Left ventricle myocardium inferior (tissue), 1 donor: ENCODE measurements around the gene HAAO. TPM values are rescaled to one million over a fixed set of nuclear protein-coding genes. Genes with fewer than 3 reads are reported as not detected.

Experiments used
- DNase-seq: peaks from one replicate; pipeline ENCODE4 v3.0.0-alpha.2; 2020
- H3K27ac ChIP-seq: fragments of 200-600 bp; replicated peaks from 2 replicates; pipeline ENCODE4 v1.8.0; 2021
- H3K27me3 ChIP-seq: fragments of 200-600 bp; 2 replicates; pipeline ENCODE4 v1.8.0; 2021; ENCODE audit warnings: low read depth
- H3K36me3 ChIP-seq: fragments of 200-600 bp; 2 replicates; pipeline ENCODE4 v1.8.0; 2021
- H3K4me1 ChIP-seq: fragments of 200-600 bp; 2 replicates; pipeline ENCODE4 v1.8.0; 2021
- H3K4me3 ChIP-seq: fragments of 200-600 bp; 2 replicates; pipeline ENCODE4 v1.8.0; 2021; ENCODE audit warnings: mild to moderate bottlenecking, moderate library complexity
- H3K9me3 ChIP-seq: fragments of 200-600 bp; replicated peaks from 2 replicates; pipeline ENCODE4 v1.8.0; 2021
- intact Hi-C: fragments of 100-400 bp; cut with micrococcal nuclease; formaldehyde crosslinking; loops from one replicate; pipeline ENCODE4 v1.11.0; 2022
- total RNA-seq: library from RNA; stranded (reverse); fragmentation: NEBNext Ultra II Directional; extraction: Animal tissue kit (Norgen Biotek cat#: 25700); gene quantifications from one replicate; pipeline ENCODE4 v1.2.1, GENCODE V29; 2021
- TF ChIP-seq, protein P1 (sequence below): fragments of 200-600 bp; IDR thresholded peaks from 2 replicates; pipeline ENCODE4 v1.8.0; 2021; ENCODE audit warnings: antibody characterized with exemption, mild to moderate bottlenecking, borderline replicate concordance
- donor health status: DM: no; HTN: yes; CAD: no; lungs with severe emphysema.

HAAO gene
- total RNA-seq, 1 donor from 2014 or later: 2.3 TPM

DNA sequence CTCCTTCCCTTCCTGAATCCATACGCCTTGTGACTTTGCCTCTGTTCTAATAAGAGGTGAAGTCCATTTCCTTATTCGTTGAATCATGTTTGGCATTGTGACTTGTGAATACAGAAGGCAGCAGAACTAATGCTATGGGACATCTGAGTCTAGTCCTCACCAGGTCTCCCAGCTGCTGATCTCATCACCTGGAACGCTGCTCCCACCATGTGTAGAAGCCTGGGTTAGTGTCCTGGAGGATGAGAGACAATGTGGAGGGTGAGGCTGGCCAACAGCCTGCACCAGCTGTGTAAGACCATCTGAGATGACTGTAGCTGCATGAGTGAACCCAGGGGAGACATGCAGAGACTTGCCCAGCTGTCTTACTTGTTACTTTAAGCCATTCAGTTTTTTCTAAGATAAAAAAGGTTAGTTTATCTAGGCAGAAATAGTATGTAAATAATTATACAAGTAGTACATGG, 3.5 kb upstream of the HAAO start:
- Histone ChIP-seq H3K27me3 (peaks cover 26% of the 10 kb centered on the region), H3K4me3 (no peak overlapping the region), H3K4me1 (peaks cover 38% of the 10 kb centered on the region), H3K27ac (peak overlapping the region; percentile 91), H3K36me3 (no peaks in the 10 kb centered on the region), H3K9me3 (no peaks in the 10 kb centered on the region)
- intact Hi-C loops: no loop called here
- DNase-seq: peak; percentile 38
- TF ChIP-seq, protein P1, sequence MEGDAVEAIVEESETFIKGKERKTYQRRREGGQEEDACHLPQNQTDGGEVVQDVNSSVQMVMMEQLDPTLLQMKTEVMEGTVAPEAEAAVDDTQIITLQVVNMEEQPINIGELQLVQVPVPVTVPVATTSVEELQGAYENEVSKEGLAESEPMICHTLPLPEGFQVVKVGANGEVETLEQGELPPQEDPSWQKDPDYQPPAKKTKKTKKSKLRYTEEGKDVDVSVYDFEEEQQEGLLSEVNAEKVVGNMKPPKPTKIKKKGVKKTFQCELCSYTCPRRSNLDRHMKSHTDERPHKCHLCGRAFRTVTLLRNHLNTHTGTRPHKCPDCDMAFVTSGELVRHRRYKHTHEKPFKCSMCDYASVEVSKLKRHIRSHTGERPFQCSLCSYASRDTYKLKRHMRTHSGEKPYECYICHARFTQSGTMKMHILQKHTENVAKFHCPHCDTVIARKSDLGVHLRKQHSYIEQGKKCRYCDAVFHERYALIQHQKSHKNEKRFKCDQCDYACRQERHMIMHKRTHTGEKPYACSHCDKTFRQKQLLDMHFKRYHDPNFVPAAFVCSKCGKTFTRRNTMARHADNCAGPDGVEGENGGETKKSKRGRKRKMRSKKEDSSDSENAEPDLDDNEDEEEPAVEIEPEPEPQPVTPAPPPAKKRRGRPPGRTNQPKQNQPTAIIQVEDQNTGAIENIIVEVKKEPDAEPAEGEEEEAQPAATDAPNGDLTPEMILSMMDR: no peak

- no peak for DNase-seq
- Histone ChIP-seq H3K27me3 (peaks cover 29% of the 10 kb centered on the region), H3K27ac (peak overlapping the region; percentile 91), H3K36me3 (no peaks in the 10 kb centered on the region), H3K4me3 (no peak overlapping the region), H3K9me3 (no peaks in the 10 kb centered on the region), H3K4me1 (peaks cover 39% of the 10 kb centered on the region)
- intact Hi-C loops: no loop called here
- TF ChIP-seq, protein P1: no peak
Observed at GRCh38 chr2:42795275-42795674, 2.9 kb upstream of the HAAO start.

- H3K27ac ChIP-seq: peak overlapping the region; percentile 91
- peak overlapping the region; percentile 74 for H3K4me3 ChIP-seq
- no peak for DNase-seq
- H3K4me1 ChIP-seq: peaks cover 39% of the 10 kb centered on the region
- no peaks in the 10 kb centered on the region for H3K36me3 ChIP-seq
- TF ChIP-seq, protein P1: peak; percentile 22
- peaks cover 37% of the 10 kb centered on the region for H3K27me3 ChIP-seq
- intact Hi-C loops: no loop called here
- no peaks in the 10 kb centered on the region for H3K9me3 ChIP-seq
Observed at GRCh38 chr2:42794271-42795046, 2.1 kb upstream of the HAAO start.

- DNase-seq: peak; percentile 28
- H3K4me3 ChIP-seq: peak overlapping the region; percentile 74
- H3K27me3 ChIP-seq: peaks cover 44% of the 10 kb centered on the region
- no peaks in the 10 kb centered on the region for H3K9me3 ChIP-seq
- H3K4me1 ChIP-seq: peaks cover 39% of the 10 kb centered on the region
- peak overlapping the region; percentile 91 for H3K27ac ChIP-seq
- intact Hi-C loops: no loop called here
- no peaks in the 10 kb centered on the region for H3K36me3 ChIP-seq
- TF ChIP-seq, protein P1: no peak
Observed at GRCh38 chr2:42793334-42794270, 1.2 kb upstream of the HAAO start.

GRCh38 chr2:42792087-42792582, 248 bp downstream of the HAAO start:
- Histone ChIP-seq H3K27ac (peak overlapping the region; percentile 91), H3K27me3 (peaks cover 57% of the 10 kb centered on the region), H3K9me3 (no peaks in the 10 kb centered on the region), H3K4me1 (peaks cover 39% of the 10 kb centered on the region), H3K36me3 (no peaks in the 10 kb centered on the region), H3K4me3 (peak overlapping the region; percentile 74)
- intact Hi-C loops: no loop called here
- DNase-seq: no peak
- TF ChIP-seq, protein P1: no peak
